GM12865 (cell line): Measurements from ENCODE around the gene CRAMP1.

Experiments
- DNase-seq: peaks from one replicate; pipeline ENCODE4 v3.0.0; 2010; ENCODE audit warnings: low read depth
- H3K4me3 ChIP-seq: 2 replicates; pipeline ENCODE4 v1.5.1; 2011; ENCODE audit warnings: mild to moderate bottlenecking, low read depth, low read length, control low read depth
- CTCF ChIP-seq: IDR thresholded peaks from 2 replicates; pipeline ENCODE4 v1.5.1; 2011; ENCODE audit warnings: low read length, control low read depth, low read depth, inconsistent platforms; ENCODE audit not compliant: insufficient read depth; ENCODE audit errors: missing control alignments

The CRAMP1 gene

GRCh38 chr16:1612320-1613111, at the start of gene CRAMP1:
TSS of gene CRAMP1 (plus strand) at chr16:1612360. CDS start at chr16:1614640, 2,280 bp downstream.
- peak within 1 kb of the TSS; percentile 71 for H3K4me3 ChIP-seq
- peak; percentile 18 for DNase-seq
- no peak for TF ChIP-seq CTCF

GRCh38 chr16:1563786-1564185, 48.4 kb upstream of the CRAMP1 start:
- no peak for DNase-seq
- no peak for TF ChIP-seq CTCF
- H3K4me3 ChIP-seq, result no peak overlapping the region

- peak; percentile 7 for TF ChIP-seq CTCF
- peak; percentile 10 for DNase-seq
- H3K4me3 ChIP-seq, result no peak overlapping the region
Observed at GRCh38 chr16:1564325-1564724, 47.8 kb upstream of the CRAMP1 start.

GRCh38 chr16:1565083-1565805, 46.9 kb upstream of the CRAMP1 start:
- DNase-seq, result no peak
- TF ChIP-seq CTCF, result no peak
- H3K4me3 ChIP-seq, result no peak overlapping the region

- no peak overlapping the region for H3K4me3 ChIP-seq
- TF ChIP-seq CTCF, result no peak
- DNase-seq, result no peak
Observed at GRCh38 chr16:1567988-1568387, 44.2 kb upstream of the CRAMP1 start.

- DNase-seq, result no peak
- TF ChIP-seq CTCF, result no peak
- no peak overlapping the region for H3K4me3 ChIP-seq
Observed at GRCh38 chr16:1571012-1571671, 41.0 kb upstream of the CRAMP1 start.
